GM12878 (cell line): Measurements from ENCODE around the gene HAND2.

Experiments
- GABPA ChIP-seq: IDR thresholded peaks from 2 replicates; pipeline ENCODE4 v1.6.1; 2014; ENCODE audit warnings: antibody characterized with exemption, low read depth, mild to moderate bottlenecking, inconsistent platforms
- JUNB ChIP-seq: IDR thresholded peaks from 2 replicates; pipeline ENCODE4 v1.6.1; 2016; ENCODE audit warnings: antibody characterized with exemption, mild to moderate bottlenecking
- MTA3 ChIP-seq: IDR thresholded peaks from 2 replicates; pipeline ENCODE4 v1.6.1; 2012; ENCODE audit warnings: low read length, inconsistent platforms, borderline replicate concordance
- POLR2AphosphoS5 ChIP-seq: IDR thresholded peaks from 2 replicates; pipeline ENCODE4 v1.6.1; 2011; ENCODE audit warnings: mild to moderate bottlenecking, low read length, inconsistent platforms
- TAF1 ChIP-seq: IDR thresholded peaks from 2 replicates; pipeline ENCODE4 v1.6.1; 2011; ENCODE audit warnings: mild to moderate bottlenecking, low read depth, low read length, borderline replicate concordance
- TF ChIP-seq, protein P1 (sequence below): fragments of 450-650 bp; conservative IDR thresholded peaks from 2 replicates; pipeline ENCODE4 v1.6.1; 2017; ENCODE audit warnings: mild to moderate bottlenecking, moderate library complexity

DNA sequence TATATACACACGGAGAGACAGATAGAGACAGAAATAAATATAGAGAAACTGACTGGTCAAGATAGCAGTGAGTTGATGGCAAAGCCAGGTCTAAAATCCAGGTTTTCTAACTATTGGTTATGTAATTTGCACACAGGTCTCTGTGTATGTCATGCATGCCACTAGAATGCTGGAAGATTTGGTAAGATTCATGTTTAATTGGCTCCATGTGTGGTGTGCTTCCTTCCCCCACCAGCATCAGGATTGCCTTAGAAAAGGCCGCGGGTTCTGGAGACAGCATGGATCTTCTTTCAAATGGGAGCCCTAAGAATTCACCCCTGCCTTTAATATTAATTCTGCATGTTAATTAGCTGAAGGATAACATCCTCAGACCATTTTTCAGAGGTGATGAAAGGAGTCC lies 31.3 kb downstream of the HAND2 start:
- TF ChIP-seq, protein P1, sequence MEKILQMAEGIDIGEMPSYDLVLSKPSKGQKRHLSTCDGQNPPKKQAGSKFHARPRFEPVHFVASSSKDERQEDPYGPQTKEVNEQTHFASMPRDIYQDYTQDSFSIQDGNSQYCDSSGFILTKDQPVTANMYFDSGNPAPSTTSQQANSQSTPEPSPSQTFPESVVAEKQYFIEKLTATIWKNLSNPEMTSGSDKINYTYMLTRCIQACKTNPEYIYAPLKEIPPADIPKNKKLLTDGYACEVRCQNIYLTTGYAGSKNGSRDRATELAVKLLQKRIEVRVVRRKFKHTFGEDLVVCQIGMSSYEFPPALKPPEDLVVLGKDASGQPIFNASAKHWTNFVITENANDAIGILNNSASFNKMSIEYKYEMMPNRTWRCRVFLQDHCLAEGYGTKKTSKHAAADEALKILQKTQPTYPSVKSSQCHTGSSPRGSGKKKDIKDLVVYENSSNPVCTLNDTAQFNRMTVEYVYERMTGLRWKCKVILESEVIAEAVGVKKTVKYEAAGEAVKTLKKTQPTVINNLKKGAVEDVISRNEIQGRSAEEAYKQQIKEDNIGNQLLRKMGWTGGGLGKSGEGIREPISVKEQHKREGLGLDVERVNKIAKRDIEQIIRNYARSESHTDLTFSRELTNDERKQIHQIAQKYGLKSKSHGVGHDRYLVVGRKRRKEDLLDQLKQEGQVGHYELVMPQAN = no peak
- TF ChIP-seq POLR2AphosphoS5 = no peak
- no peak for TF ChIP-seq TAF1
- TF ChIP-seq JUNB = no peak
- TF ChIP-seq GABPA = no peak
- TF ChIP-seq MTA3 = no peak
